CD14-positive monocyte (primary cell): ENCODE measurements around the gene ARHGEF33. TPM values are rescaled to one million over a fixed set of nuclear protein-coding genes. Genes with fewer than 3 reads are reported as not detected.

Experiments used
- DNase-seq, 3 donors: peaks; one replicate each; pipeline ENCODE4 v3.0.0-alpha.2; 2011 to 2022
- H2AFZ ChIP-seq: 2 replicates; pipeline ENCODE4 v1.6.0; 2012; ENCODE audit warnings: mild to moderate bottlenecking, low read depth, low read length, inconsistent platforms; ENCODE audit not compliant: insufficient read depth, poor library complexity, severe bottlenecking
- H3K27ac ChIP-seq, 2 donors: 1 replicate in 1 of 2; 2 replicates in 1 of 2; pipeline ENCODE4 v1.5.1; 2012 to 2013; ENCODE audit warnings: low read length in 2 of 2, control low read depth in 1 of 2, inconsistent platforms in 1 of 2, low read depth in 1 of 2, mild to moderate bottlenecking in 1 of 2
- H3K27me3 ChIP-seq, 2 donors: one replicate each; pipeline versions ENCODE4 v1.6.0 to v1.6.1; 2011 to 2013; ENCODE audit warnings: low read length in 2 of 2; ENCODE audit not compliant: control insufficient read depth in 2 of 2, insufficient read depth in 2 of 2
- H3K36me3 ChIP-seq, 2 donors: replicated peaks in 1 of 2; 1 replicate in 1 of 2; 2 replicates in 1 of 2; pipeline versions ENCODE4 v1.5.1 to v1.6.1; 2012 to 2013; ENCODE audit warnings: low read length in 2 of 2, control low read depth in 1 of 2, inconsistent platforms in 1 of 2, mild to moderate bottlenecking in 1 of 2; ENCODE audit not compliant: insufficient read depth in 2 of 2, control insufficient read depth in 1 of 2
- H3K4me1 ChIP-seq, 2 donors: 1 replicate in 1 of 2; 2 replicates in 1 of 2; pipeline versions ENCODE4 v1.5.1 to v1.6.1; 2012 to 2013; ENCODE audit warnings: low read length in 2 of 2, control low read depth in 1 of 2, inconsistent platforms in 1 of 2, mild to moderate bottlenecking in 1 of 2, moderate library complexity in 1 of 2; ENCODE audit not compliant: insufficient read depth in 2 of 2, control insufficient read depth in 1 of 2
- H3K4me2 ChIP-seq: replicated peaks from 2 replicates; pipeline ENCODE3; 2012; ENCODE audit warnings: low read length, moderate library complexity, mild to moderate bottlenecking; ENCODE audit not compliant: poor library complexity, severe bottlenecking; ENCODE audit errors: extremely low read depth
- H3K4me3 ChIP-seq, 3 experiments: fragments of 200-600 bp in 1 of 3; sonication (generic) in 1 of 3; replicated peaks in 1 of 3; 1 replicate in 2 of 3; 2 replicates in 1 of 3; pipeline ENCODE4 v1.5.1; 2011 to 2013; ENCODE audit warnings: low read length in 3 of 3, mild to moderate bottlenecking in 3 of 3, control low read depth in 2 of 3, low read depth in 2 of 3, inconsistent platforms in 1 of 3, moderate library complexity in 1 of 3
- H3K79me2 ChIP-seq: 2 replicates; pipeline ENCODE4 v1.6.0; 2012; ENCODE audit warnings: mild to moderate bottlenecking, control low read depth, inconsistent platforms, low read length, moderate library complexity; ENCODE audit not compliant: insufficient read depth
- H3K9ac ChIP-seq: 2 replicates; pipeline ENCODE4 v1.6.0; 2017; ENCODE audit warnings: low read length, mild to moderate bottlenecking; ENCODE audit not compliant: insufficient read depth, poor library complexity, severe bottlenecking
- H3K9me3 ChIP-seq, 2 donors: replicated peaks in 1 of 2; 1 replicate in 1 of 2; 2 replicates in 1 of 2; pipeline versions ENCODE4 v1.5.1 to v1.6.1; 2012 to 2013; ENCODE audit warnings: low read length in 2 of 2, control low read depth in 1 of 2; ENCODE audit not compliant: control insufficient read depth in 1 of 2, insufficient read depth in 1 of 2
- H4K20me1 ChIP-seq: 2 replicates; pipeline ENCODE4 v1.6.0; 2012; ENCODE audit warnings: mild to moderate bottlenecking, low read length, control low read depth, moderate library complexity; ENCODE audit not compliant: insufficient read depth
- H3K27ac Mint-ChIP-seq, 7 donors: one replicate each; pipeline ENCODE4 v1.8.0; 2020; ENCODE audit warnings: mild to moderate bottlenecking in 7 of 7, mixed read lengths in 7 of 7, moderate library complexity in 6 of 7, inconsistent platforms in 2 of 7
- H3K27me3 Mint-ChIP-seq, 3 donors: one replicate each; pipeline ENCODE4 v1.8.0; 2021 to 2022; ENCODE audit warnings: low read depth in 3 of 3, mild to moderate bottlenecking in 3 of 3, mixed read lengths in 3 of 3, moderate library complexity in 3 of 3, inconsistent platforms in 1 of 3
- H3K36me3 Mint-ChIP-seq, 2 donors: one replicate each; pipeline ENCODE4 v1.8.0; 2020; ENCODE audit warnings: mixed read lengths in 2 of 2, inconsistent platforms in 1 of 2, mild to moderate bottlenecking in 1 of 2
- H3K4me1 Mint-ChIP-seq: one replicate; pipeline ENCODE4 v1.8.0; 2020; ENCODE audit warnings: mild to moderate bottlenecking, mixed read lengths
- H3K4me3 Mint-ChIP-seq, 2 donors: one replicate each; pipeline ENCODE4 v1.8.0; 2020; ENCODE audit warnings: mild to moderate bottlenecking in 2 of 2, mixed read lengths in 2 of 2, moderate library complexity in 1 of 2
- H3K9me3 Mint-ChIP-seq, 7 donors: one replicate each; pipeline ENCODE4 v1.8.0; 2020 to 2022; ENCODE audit warnings: mixed read lengths in 7 of 7, mild to moderate bottlenecking in 6 of 7, moderate library complexity in 6 of 7, inconsistent platforms in 2 of 7
- CTCF ChIP-seq: fragments of 200-600 bp; IDR thresholded peaks from one replicate; pipeline ENCODE4 v1.8.0; 2022; ENCODE audit warnings: antibody characterized with exemption, mild to moderate bottlenecking
- whole genome bisulfite sequencing: methylation state at CpG from one replicate; pipeline ENCODE4 v1.1.5; 2013; ENCODE audit warnings: missing lambda C conversion rate; ENCODE audit not compliant: insufficient coverage; 5-methylcytosine and 5-hydroxymethylcytosine counted together
- intact Hi-C, 2 donors: fragments of 100-400 bp; cut with micrococcal nuclease; formaldehyde crosslinking; loops; one replicate each; pipeline versions ENCODE4 v1.15.0 to v1.15.1; 2023
- polyA plus RNA-seq, 3 donors: library from polyadenylated mRNA; depleted of rRNA in 1 of 3; unstranded in 2 of 3; stranded (reverse) in 1 of 3; fragments of 300-500 nt in 2 of 3; fragments of >200 nt in 1 of 3; fragmentation: Illumina TruSeq in 2 of 3; gene quantifications; 1 replicate in 2 of 3; 2 replicates in 1 of 3; pipeline ENCODE4 v1.2.3, GENCODE V29; 2012 to 2021

ARHGEF33 gene
- polyA plus RNA-seq, 3 donors = 0.33 TPM; not detected in 2

GRCh38 chr2:39018638-39019037 lies 129.0 kb downstream of the ARHGEF33 start:
- peaks cover 19 to 22% of the 10 kb centered on the region in 2 donors for H3K36me3 Mint-ChIP-seq
- H3K4me3 ChIP-seq = no peak overlapping the region
- no peaks in the 10 kb centered on the region for H3K4me1 ChIP-seq
- H3K27ac Mint-ChIP-seq = no peak overlapping the region
- H3K4me2 ChIP-seq = no peak overlapping the region
- no peak overlapping the region for H2AFZ ChIP-seq
- H3K36me3 ChIP-seq = peaks cover 29 to 45% of the 10 kb centered on the region in 2 donors
- peaks cover 3% of the 10 kb centered on the region for H4K20me1 ChIP-seq
- WGBS = no CpG with 5 or more reads among the region's 4 CpGs
- no peak overlapping the region for H3K9ac ChIP-seq
- TF ChIP-seq CTCF = no peak
- no peaks in the 10 kb centered on the region for H3K27me3 ChIP-seq
- no peaks in the 10 kb centered on the region for H3K4me1 Mint-ChIP-seq
- H3K79me2 ChIP-seq = no peaks in the 10 kb centered on the region
- intact Hi-C loops = no loop called here
- H3K27me3 Mint-ChIP-seq = no peaks in the 10 kb centered on the region
- H3K9me3 ChIP-seq = no peaks in the 10 kb centered on the region
- DNase-seq = no peak
- H3K9me3 Mint-ChIP-seq = no peaks in the 10 kb centered on the region
- H3K27ac ChIP-seq = no peak overlapping the region
- H3K4me3 Mint-ChIP-seq = no peak overlapping the region

DNA sequence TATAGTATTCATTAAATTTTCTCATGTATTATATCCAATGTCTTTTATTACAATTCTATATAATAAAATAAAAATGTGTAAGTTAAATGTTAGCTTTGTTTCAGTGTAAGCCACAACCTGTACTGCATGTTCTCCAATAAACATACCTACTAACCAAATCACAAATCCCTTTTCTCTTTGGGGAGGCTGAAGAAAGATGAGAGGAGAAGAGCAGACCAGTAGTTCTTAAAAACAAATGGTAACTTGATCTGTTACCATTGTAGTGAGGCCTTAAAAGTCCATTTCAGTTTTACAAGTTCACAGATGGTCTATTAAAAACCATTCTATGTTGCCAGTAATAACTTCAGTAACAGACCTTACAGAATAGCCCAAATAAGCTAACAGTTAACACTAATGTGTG lies 130.7 kb downstream of the ARHGEF33 start:
- no peaks in the 10 kb centered on the region for H3K4me1 ChIP-seq
- peaks cover 18 to 25% of the 10 kb centered on the region in 2 donors for H3K36me3 Mint-ChIP-seq
- no peaks in the 10 kb centered on the region for H3K9me3 ChIP-seq
- H4K20me1 ChIP-seq = peaks cover 3% of the 10 kb centered on the region
- no peaks in the 10 kb centered on the region for H3K27me3 Mint-ChIP-seq
- intact Hi-C loops = no loop called here
- DNase-seq = no peak
- no peak overlapping the region for H3K4me3 Mint-ChIP-seq
- H3K9me3 Mint-ChIP-seq = no peaks in the 10 kb centered on the region
- H3K4me2 ChIP-seq = no peak overlapping the region
- no peak overlapping the region for H3K9ac ChIP-seq
- TF ChIP-seq CTCF = no peak
- H3K27me3 ChIP-seq = no peaks in the 10 kb centered on the region
- no peak overlapping the region for H3K27ac Mint-ChIP-seq
- no peaks in the 10 kb centered on the region for H3K79me2 ChIP-seq
- no peak overlapping the region for H2AFZ ChIP-seq
- H3K4me1 Mint-ChIP-seq = no peaks in the 10 kb centered on the region
- H3K27ac ChIP-seq = no peak overlapping the region
- peaks cover 29 to 37% of the 10 kb centered on the region in 2 donors for H3K36me3 ChIP-seq
- H3K4me3 ChIP-seq = no peak overlapping the region
